Measurements from ENCODE around the gene VPS13D. TPM values are rescaled to one million over a fixed set of nuclear protein-coding genes. Genes with fewer than 3 reads are reported as not detected.
A peak's percentile ranks its signal among the peaks of the same experiment; 100 is the strongest.

VPS13D gene
- total RNA-seq, 6 experiments from 2014 or later: 18.8 to 29.5 (median 21.5) TPM

DNA sequence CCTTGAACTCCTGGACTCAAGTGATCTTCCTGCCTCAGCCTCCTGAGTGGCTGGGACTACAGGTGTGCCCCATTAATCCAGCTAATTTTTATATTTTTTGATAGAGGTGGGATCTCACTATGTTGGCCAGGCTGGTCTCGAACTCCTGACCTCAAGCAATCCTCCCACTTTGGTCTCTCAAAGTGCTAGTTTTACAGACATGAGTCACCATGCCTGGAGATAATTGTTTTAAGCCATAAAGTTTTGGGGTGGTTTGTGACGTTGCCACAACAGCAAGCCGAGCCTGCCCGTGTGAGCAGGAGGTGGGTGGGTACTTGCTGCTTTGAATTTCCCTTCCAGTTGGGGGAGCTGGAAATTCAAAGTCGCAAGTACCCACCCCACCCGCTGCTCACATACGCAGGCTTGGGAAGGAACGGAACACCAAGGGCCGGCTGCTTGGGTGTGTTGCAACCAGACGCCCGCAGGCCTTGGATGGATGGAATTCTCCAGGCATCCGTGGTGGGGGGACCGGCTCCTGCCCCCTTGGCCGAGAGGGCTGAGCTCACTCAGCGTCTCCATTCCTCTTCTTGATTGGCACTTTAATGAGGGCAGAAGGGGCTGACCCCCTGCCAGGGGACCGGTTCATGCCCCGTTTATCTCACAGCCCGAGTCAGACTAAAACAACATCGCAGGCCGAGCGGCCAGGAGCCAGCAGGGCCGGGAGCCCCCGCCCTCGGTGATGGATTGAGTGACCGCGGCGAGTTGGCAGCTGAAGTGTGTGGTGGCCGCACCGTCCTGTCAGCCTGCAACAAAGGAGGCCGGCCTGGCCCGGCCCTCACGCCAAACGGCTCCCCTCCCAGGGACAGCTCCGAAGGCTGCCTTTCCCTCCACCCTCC is 310.1 kb downstream of the VPS13D start:
- TF ChIP-seq, protein P1, sequence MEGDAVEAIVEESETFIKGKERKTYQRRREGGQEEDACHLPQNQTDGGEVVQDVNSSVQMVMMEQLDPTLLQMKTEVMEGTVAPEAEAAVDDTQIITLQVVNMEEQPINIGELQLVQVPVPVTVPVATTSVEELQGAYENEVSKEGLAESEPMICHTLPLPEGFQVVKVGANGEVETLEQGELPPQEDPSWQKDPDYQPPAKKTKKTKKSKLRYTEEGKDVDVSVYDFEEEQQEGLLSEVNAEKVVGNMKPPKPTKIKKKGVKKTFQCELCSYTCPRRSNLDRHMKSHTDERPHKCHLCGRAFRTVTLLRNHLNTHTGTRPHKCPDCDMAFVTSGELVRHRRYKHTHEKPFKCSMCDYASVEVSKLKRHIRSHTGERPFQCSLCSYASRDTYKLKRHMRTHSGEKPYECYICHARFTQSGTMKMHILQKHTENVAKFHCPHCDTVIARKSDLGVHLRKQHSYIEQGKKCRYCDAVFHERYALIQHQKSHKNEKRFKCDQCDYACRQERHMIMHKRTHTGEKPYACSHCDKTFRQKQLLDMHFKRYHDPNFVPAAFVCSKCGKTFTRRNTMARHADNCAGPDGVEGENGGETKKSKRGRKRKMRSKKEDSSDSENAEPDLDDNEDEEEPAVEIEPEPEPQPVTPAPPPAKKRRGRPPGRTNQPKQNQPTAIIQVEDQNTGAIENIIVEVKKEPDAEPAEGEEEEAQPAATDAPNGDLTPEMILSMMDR (IDR thresholded peaks at IDR 0.05): peak; percentile 42
- peaks cover 18% of the 10 kb centered on the region for H3K27me3 Mint-ChIP-seq (ENCODE audit: insufficient read depth)
- peaks cover 15% of the 10 kb centered on the region for H3K9me3 Mint-ChIP-seq
- peak overlapping the region; percentile 51 for H3K4me3 Mint-ChIP-seq
- H3K27ac Mint-ChIP-seq: peak overlapping the region; percentile 83
- peaks cover 28% of the 10 kb centered on the region for H3K4me1 Mint-ChIP-seq (ENCODE audit: low read depth)
- peak; percentile 96 for DNase-seq
- H3K36me3 Mint-ChIP-seq (ENCODE audit: low read depth): peaks cover 9% of the 10 kb centered on the region; the same call in 1 of the 2 replicates

DNA sequence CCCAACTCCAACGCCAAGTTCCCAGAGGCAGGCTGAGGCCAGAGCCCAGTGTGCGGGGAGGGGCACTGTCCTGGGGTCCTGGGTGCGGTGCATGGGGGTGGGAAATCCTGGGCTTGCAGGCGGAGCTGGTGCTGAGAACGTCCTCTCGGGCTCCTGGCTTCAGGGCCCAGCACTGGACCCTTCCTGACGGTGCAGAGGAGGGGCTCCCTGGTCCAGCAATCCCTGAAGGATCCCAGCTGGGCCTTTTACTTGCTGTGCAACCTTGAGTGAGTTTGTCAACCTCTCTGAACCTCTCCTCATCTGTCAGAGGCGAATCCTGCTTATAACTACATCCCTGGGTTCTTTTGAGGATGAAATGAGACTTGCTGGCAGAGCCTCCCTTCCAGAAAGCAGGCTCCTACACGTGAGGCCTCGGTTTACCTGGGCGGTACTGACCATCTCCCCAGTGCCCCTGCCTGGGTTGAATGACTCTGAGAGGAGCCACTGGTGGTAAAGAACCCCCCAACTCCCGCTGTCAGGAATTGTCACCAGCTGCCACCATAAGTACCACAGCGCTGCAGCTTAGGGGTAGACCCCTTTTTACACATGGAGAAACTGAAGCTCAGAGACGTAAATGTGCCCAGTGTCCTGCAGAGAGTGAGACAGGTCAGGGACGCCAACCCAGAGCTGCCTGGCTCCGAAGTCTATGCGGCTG is 310.9 kb downstream of the VPS13D start:
- TF ChIP-seq, protein P1 (IDR thresholded peaks at IDR 0.05): no peak
- Mint-ChIP-seq H3K27ac (peak overlapping the region; percentile 83; the same call in 1 of the 2 replicates), H3K9me3 (peaks cover 15% of the 10 kb centered on the region), H3K36me3 (ENCODE audit: low read depth) (peaks cover 9% of the 10 kb centered on the region; the same call in 1 of the 2 replicates), H3K4me3 (peak overlapping the region; percentile 51; the same call in 1 of the 2 replicates), H3K27me3 (ENCODE audit: insufficient read depth) (peaks cover 18% of the 10 kb centered on the region), H3K4me1 (ENCODE audit: low read depth) (peaks cover 28% of the 10 kb centered on the region)
- no peak for DNase-seq

DNA sequence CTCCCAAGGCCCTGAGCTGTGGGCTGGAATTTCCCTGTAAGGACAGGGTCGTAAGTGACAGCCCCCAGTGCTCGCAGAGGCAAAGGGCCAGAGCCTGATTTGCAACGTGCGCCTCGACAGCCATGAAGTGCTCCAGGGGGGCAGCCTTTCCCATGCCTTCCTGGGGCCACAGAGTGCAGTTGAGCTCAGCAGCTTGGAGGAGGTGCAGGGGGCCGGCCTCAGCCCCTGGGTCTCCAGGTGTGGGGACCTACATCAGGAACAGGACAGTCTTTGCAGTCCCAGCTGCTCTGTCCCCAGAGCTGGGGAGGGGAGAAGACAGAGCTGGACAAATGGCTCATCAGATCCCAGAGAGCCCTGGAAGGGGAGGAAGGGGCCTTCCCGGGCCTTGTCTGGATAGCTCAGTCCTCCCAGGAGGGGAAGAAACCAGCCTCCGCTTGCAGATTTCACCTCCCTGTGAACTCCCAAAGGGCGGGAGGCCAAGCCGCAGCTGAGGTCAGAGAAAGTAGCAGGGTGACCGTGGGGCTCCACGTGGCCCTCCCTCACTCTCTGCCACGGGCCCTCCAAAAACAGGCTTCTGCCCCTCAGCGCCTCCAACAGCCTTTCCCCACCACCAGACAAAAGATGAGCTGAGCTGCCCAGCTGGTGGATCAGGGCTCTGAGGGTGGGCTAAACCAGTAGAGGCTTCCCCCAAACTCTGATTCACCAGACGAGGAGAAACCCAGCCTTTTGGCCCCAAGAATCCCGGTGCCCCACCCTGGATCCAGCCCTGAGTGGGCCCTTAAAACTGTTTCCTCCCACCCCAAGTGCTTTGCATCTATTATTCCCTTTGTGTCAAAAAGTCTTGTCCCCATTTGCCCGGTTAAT is 311.7 kb downstream of the VPS13D start:
- no peak for DNase-seq
- TF ChIP-seq, protein P1 (IDR thresholded peaks at IDR 0.05): no peak
- H3K27ac Mint-ChIP-seq: peak overlapping the region; percentile 10; the same call in 1 of the 2 replicates
- peaks cover 9% of the 10 kb centered on the region; the same call in 1 of the 2 replicates for H3K36me3 Mint-ChIP-seq (ENCODE audit: low read depth)
- H3K9me3 Mint-ChIP-seq: peaks cover 9% of the 10 kb centered on the region
- peaks cover 28% of the 10 kb centered on the region for H3K4me1 Mint-ChIP-seq (ENCODE audit: low read depth)
- H3K27me3 Mint-ChIP-seq (ENCODE audit: insufficient read depth): peaks cover 16% of the 10 kb centered on the region
- no peak overlapping the region for H3K4me3 Mint-ChIP-seq

DNA sequence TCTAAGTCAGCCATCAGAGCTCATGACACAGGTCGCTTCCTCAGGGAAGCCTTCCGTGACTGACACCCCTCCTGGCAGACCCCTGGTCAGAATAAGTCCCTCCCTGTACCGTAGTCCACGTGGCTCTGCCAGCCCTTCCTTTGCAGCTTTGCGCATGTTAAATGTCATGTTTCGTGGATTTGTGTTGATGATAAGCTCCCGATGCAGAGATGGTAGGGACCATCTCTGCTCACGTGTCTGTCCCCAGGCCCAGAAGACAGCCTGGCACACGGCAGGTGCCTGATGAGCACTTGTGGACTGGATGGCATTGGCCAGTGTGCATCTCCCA is 312.3 kb downstream of the VPS13D start:
- peaks cover 16% of the 10 kb centered on the region for H3K27me3 Mint-ChIP-seq (ENCODE audit: insufficient read depth)
- peaks cover 28% of the 10 kb centered on the region for H3K4me1 Mint-ChIP-seq (ENCODE audit: low read depth)
- TF ChIP-seq, protein P1 (IDR thresholded peaks at IDR 0.05): no peak
- no peak overlapping the region for H3K27ac Mint-ChIP-seq
- H3K9me3 Mint-ChIP-seq: peaks cover 6% of the 10 kb centered on the region
- peaks cover 7% of the 10 kb centered on the region; the same call in 1 of the 2 replicates for H3K36me3 Mint-ChIP-seq (ENCODE audit: low read depth)
- H3K4me3 Mint-ChIP-seq: no peak overlapping the region
- DNase-seq: no peak
